ENCODE results near the gene ZNF35.

ZNF35 gene

GRCh38 chr3:44685128-44685800, 36.7 kb downstream of the ZNF35 start:
- DNase-seq (ENCODE audit: low spot score): no peak

DNA sequence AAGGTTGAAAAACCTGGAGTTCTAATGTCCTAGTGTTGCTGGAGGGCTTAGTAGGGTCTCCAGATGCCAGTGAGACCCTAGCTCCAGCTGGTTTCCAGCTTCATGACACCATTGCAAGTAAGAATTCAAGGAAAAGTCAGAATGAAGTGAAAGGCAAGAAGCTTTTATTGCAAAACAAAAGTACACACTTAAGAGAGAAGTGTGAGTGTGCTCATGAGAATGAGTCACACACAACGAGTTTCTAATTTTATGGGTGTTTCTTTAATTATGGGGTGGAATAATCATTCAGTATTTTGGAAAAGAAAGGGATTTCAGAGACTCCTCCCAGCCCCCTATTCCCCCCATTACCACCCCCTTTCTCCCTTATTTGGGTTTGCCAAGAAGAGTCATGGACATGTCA, 39.4 kb downstream of the ZNF35 start:
- DNase-seq (ENCODE audit: low spot score): no peak

Measured in hematopoietic multipotent progenitor cell treated with erythropoietin and hydrocortisone succinate and interleukin-3 and kit ligand, for 17 days (in vitro differentiated cells).